K562 (cell line): ENCODE results near the gene TM4SF18. TPM values are rescaled to one million over a fixed set of nuclear protein-coding genes. Genes with fewer than 3 reads are reported as not detected.
A peak's percentile ranks its signal among the peaks of the same experiment; 100 is the strongest.

Experiments
- ATAC-seq: fragments of 200-7000 bp; cut with Tn5 transposase; 3 replicates; pipeline ENCODE4 v1.9.1; 2020; ENCODE audit warnings: moderate library complexity
- BruUV-seq: library from RNA; stranded (reverse); fragments of 400-500 nt; replicated peaks from 2 replicates; lab custom pipeline; 2021; lab: Mats Ljungman, UMichigan
- CTCF ChIA-PET: fragments of 300-600 bp; formaldehyde crosslinking; extraction: SDS; loops from one replicate; lab custom pipeline; 2021; ENCODE audit warnings: low intra/inter-chr PET ratio; lab: Yijun Ruan, JAX
- POLR2A ChIA-PET: fragments of 300-600, 350-650 bp; sonication (Branson Sonifier 250); formaldehyde crosslinking; extraction: SDS; loops from one replicate; lab custom pipeline; 2021; ENCODE audit warnings: antibody characterized with exemption, inconsistent platforms; lab: Yijun Ruan, JAX
- DNase-seq, 4 experiments: peaks; one replicate each; pipeline versions ENCODE4 v3.0.0 to v3.0.0-alpha.2; 2011 to 2018; ENCODE audit warnings: low spot score in 3 of 4, mixed read lengths in 3 of 4; ENCODE audit errors: extremely low read depth in 1 of 4
- FAIRE-seq: peaks from 2 replicates; lab custom pipeline; 2011; peaks lifted over from hg19 to GRCh38; lab: Jason Lieb, UNC
- H2AFZ ChIP-seq: 2 replicates; pipeline ENCODE4 v1.6.0; 2011; ENCODE audit warnings: low read depth, low read length, control low read depth, inconsistent platforms
- H3K27ac ChIP-seq: fragments of 200-600 bp; 3 replicates; pipeline ENCODE4 v1.8.0; 2011; ENCODE audit warnings: low read depth, mild to moderate bottlenecking, control low read depth, inconsistent platforms, low read length, moderate library complexity, mixed read lengths; ENCODE audit errors: extremely low read depth
- H3K27me3 ChIP-seq, 2 experiments: fragments of 300-600 bp in 1 of 2; 2 replicates in 1 of 2; 3 replicates in 1 of 2; pipeline versions ENCODE4 v1.6.0 to v1.8.0; 2011; ENCODE audit warnings: inconsistent platforms in 2 of 2, low read length in 2 of 2, mild to moderate bottlenecking in 1 of 2, mixed read lengths in 1 of 2, moderate library complexity in 1 of 2; ENCODE audit not compliant: control insufficient read depth in 2 of 2, insufficient read depth in 2 of 2
- H3K36me3 ChIP-seq: fragments of 300-600 bp; 3 replicates; pipeline ENCODE4 v1.8.0; 2011; ENCODE audit warnings: mild to moderate bottlenecking, low read length, inconsistent platforms; ENCODE audit not compliant: control insufficient read depth, insufficient read depth
- H3K4me1 ChIP-seq, 2 experiments: fragments of 200-600 bp in 1 of 2; replicated peaks in 1 of 2; 2 replicates in 1 of 2; 3 replicates in 1 of 2; pipeline versions ENCODE4 v1.5.1 to v1.8.0; 2011; ENCODE audit warnings: inconsistent platforms in 2 of 2, low read length in 2 of 2, mild to moderate bottlenecking in 1 of 2, mixed read lengths in 1 of 2, moderate library complexity in 1 of 2; ENCODE audit not compliant: control insufficient read depth in 2 of 2, insufficient read depth in 2 of 2
- H3K4me2 ChIP-seq: 2 replicates; pipeline ENCODE4 v1.6.1; 2011; ENCODE audit warnings: low read length, control low read depth, inconsistent platforms, mixed read lengths; ENCODE audit not compliant: insufficient read depth
- H3K4me3 ChIP-seq: fragments of 200-600 bp; sonication (generic), shearing (Covaris generic); 2 replicates; pipeline ENCODE4 v1.5.1; 2016; ENCODE audit warnings: control low read depth, inconsistent platforms
- H3K79me2 ChIP-seq: fragments of 200-600 bp; 3 replicates; pipeline ENCODE4 v1.8.0; 2011; ENCODE audit warnings: low read length, inconsistent platforms; ENCODE audit not compliant: control insufficient read depth, insufficient read depth
- H3K9ac ChIP-seq, 2 experiments: 2 replicates each; pipeline versions ENCODE4 v1.6.0 to v1.6.1; 2011; ENCODE audit warnings: low read depth in 2 of 2, low read length in 2 of 2, control low read depth in 1 of 2, inconsistent platforms in 1 of 2, mild to moderate bottlenecking in 1 of 2, mixed read lengths in 1 of 2; ENCODE audit not compliant: insufficient read depth in 1 of 2
- H3K9me1 ChIP-seq: one replicate; pipeline ENCODE4 v1.6.0; 2011; ENCODE audit warnings: inconsistent platforms, mild to moderate bottlenecking, low read length, moderate library complexity; ENCODE audit not compliant: control insufficient read depth, insufficient read depth
- H3K9me3 ChIP-seq: replicated peaks from 2 replicates; pipeline ENCODE4 v1.5.1; 2011; ENCODE audit warnings: low read depth, low read length, inconsistent platforms; ENCODE audit not compliant: control insufficient read depth, insufficient read depth
- H4K20me1 ChIP-seq: replicated peaks from 2 replicates; pipeline ENCODE4 v1.6.1; 2011; ENCODE audit warnings: low read length, inconsistent platforms, mixed read lengths; ENCODE audit not compliant: control insufficient read depth, insufficient read depth
- CHD1 ChIP-seq: fragments of 200-600 bp; sonication (generic); IDR thresholded peaks from one replicate; pipeline ENCODE4 v1.6.1; 2012; ENCODE audit warnings: mild to moderate bottlenecking, moderate library complexity, low read length, inconsistent platforms
- COPS2 ChIP-seq: fragments of 450-650 bp; conservative IDR thresholded peaks from 2 replicates; pipeline ENCODE4 v1.6.1; 2016; ENCODE audit warnings: mild to moderate bottlenecking, moderate library complexity
- HLTF ChIP-seq: fragments of 450-650 bp; IDR thresholded peaks from 2 replicates; pipeline ENCODE4 v1.6.1; 2016
- L3MBTL2 ChIP-seq: fragments of 450-650 bp; IDR thresholded peaks from 2 replicates; pipeline ENCODE4 v1.6.1; 2016; ENCODE audit warnings: mild to moderate bottlenecking, moderate library complexity
- SMAD4 ChIP-seq: fragments of 250-450 bp; sonication (Bioruptor Pico); conservative IDR thresholded peaks from 2 replicates; pipeline ENCODE4 v1.8.0; 2021; ENCODE audit warnings: inconsistent platforms, mild to moderate bottlenecking, moderate library complexity
- TRIM28 ChIP-seq: fragments of 450-650 bp; IDR thresholded peaks from 2 replicates; pipeline ENCODE4 v1.6.1; 2017
- ZNF133 ChIP-seq: fragments of 250-450 bp; sonication (Bioruptor Pico); IDR thresholded peaks from 2 replicates; pipeline ENCODE4 v1.4.0; 2020; ENCODE audit warnings: mild to moderate bottlenecking
- WGBS: fragments of 100-300 bp; shearing (Covaris generic); methylation state at CpG from one replicate; pipeline ENCODE4 v1.1.6; 2016; ENCODE audit warnings: low coverage, mixed read lengths; ENCODE audit not compliant: insufficient coverage; ENCODE audit errors: missing lambda C conversion rate; 5-methylcytosine and 5-hydroxymethylcytosine counted together
- in situ Hi-C: fragments of 300-500 bp; cut with MboI; formaldehyde crosslinking; loops from 4 replicates; pipeline ENCODE4 v1.15.0; 2018; ENCODE audit warnings: inconsistent platforms, mixed read lengths
- intact Hi-C: fragments of 100-400 bp; cut with micrococcal nuclease; formaldehyde crosslinking; loops from 2 replicates; pipeline ENCODE4 v1.14.2; 2022
- polyA plus RNA-seq, 8 experiments: library from polyadenylated mRNA; depleted of rRNA in 4 of 8; stranded (reverse) in 5 of 8; unstranded in 3 of 8; fragments of >200 nt; fragmentation: Nextera tagmentation in 2 of 8; fragmentation: Illumina TruSeq in 1 of 8; extraction: Ambion mirVana in 2 of 8; extraction: Trizol in 1 of 8; gene quantifications; 2 replicates each; pipeline versions ENCODE4 v1.2.1 to v1.2.3, GENCODE V29; 2011 to 2014; ENCODE audit warnings: inconsistent platforms in 1 of 8, missing spikeins in 1 of 8
- total RNA-seq, 7 experiments: library from RNA; depleted of rRNA in 6 of 7; stranded (reverse); fragments of >200 nt in 6 of 7; fragmentation: Illumina TruSeq in 2 of 7; extraction: Trizol in 2 of 7; gene quantifications; 2 replicates each; pipeline versions ENCODE4 v1.2.1 to v1.2.3, GENCODE V29; 2011 to 2021; ENCODE audit warnings: low replicate concordance in 1 of 7

The TM4SF18 gene
- total and polyA plus RNA-seq, 9 of the 15 experiments (the other 6 are each of a cell fraction or from before 2014, with no cell fraction given), result not detected

DNA sequence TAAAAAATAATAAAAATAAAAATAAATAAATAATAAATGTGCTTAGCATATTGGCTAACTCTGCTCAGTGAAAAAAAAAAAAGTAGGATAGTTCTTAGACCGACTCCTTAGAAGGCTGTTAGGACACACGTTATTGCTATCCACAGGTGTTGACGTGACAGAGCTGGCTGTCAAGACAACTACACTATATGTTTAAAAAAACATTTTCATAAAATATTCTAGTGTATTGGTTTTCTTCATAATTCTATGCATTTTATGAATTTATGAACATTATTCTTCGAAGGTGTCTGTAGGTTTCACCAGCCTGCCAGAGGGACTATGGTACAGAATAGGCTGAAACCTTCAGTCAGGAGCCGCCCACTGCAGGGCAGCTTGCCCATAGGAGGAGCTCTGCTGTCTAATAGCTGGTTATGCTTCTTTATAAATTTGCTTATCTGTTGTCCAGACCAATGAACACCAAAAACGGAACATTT, 34.8 kb upstream of the TM4SF18 start:
- TF ChIP-seq COPS2 (no peak), TRIM28 (no peak), SMAD4 (CRISPR knock-in tag) (no peak), CHD1 (no peak), ZNF133 (CRISPR knock-in tag) (no peak)
- TF ChIP-seq, all 486 proteins: peak for 0
- BruUV-seq, result no TSS peak
- no peak for DNase-seq
- H3K79me2 ChIP-seq, result no peaks in the 10 kb centered on the region
- intact Hi-C loops, result no loop called here
- no peaks in the 10 kb centered on the region for H3K36me3 ChIP-seq
- no peak for ATAC-seq
- ChIA-PET CTCF (no interaction called here), POLR2A (no interaction called here)
- in situ Hi-C loops, result no loop called here
- no peak for FAIRE-seq
- no peaks in the 10 kb centered on the region for H3K9me3 ChIP-seq
- WGBS, result 0% methylated on average over 6 of the region's 6 CpGs
- H3K4me2 ChIP-seq, result no peak overlapping the region
- no peak overlapping the region for H3K4me3 ChIP-seq
- no peak overlapping the region for H3K27ac ChIP-seq
- H3K27me3 ChIP-seq, result no peaks in the 10 kb centered on the region
- no peak overlapping the region for H2AFZ ChIP-seq
- no peaks in the 10 kb centered on the region; the same call in 1 of the 2 replicates for H4K20me1 ChIP-seq
- no peaks in the 10 kb centered on the region for H3K4me1 ChIP-seq
- no peaks in the 10 kb centered on the region for H3K9me1 ChIP-seq
- H3K9ac ChIP-seq, result no peak overlapping the region

DNA sequence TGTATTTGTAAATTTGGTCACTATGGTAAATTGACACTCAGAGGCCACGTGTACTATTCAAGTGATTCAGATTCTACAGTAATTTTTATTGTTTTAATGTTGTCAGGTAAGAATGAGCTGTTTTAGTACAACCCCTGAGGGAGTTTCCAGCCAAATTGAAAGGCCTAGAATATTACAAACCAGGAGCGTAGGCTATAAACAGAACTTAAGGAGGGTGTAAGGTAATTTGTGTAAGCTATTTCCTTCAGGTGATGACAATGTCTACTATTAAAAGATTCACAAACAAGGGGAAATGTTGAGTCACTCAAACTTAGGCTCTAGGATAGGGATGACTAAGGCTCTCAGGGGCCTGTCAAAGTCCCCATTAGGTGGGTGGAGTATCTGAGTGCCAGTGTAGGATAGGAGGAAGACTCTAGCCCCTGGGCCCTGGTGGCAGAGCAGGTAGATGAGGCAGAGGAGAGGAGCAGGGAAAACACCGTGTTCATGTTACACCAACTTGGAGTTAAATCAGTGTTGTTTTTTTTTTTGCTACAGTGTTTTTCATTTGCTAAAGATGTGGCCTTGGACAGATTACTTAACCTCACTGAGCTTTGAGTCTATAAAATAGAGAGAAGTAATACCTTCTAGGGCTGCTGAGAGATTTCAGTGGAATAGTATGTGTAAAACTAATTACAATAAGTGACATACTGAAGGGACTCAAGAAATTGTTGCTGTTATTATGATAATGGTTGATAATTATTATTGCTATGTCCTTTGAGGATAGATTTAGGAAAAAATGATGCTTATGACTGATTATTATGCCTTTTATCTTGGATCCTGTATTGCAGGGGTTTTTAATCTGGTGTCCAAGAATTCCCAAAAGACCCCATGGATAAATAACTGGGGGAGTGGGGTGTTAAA, 33.8 kb upstream of the TM4SF18 start:
- Histone ChIP-seq H3K27me3 (no peaks in the 10 kb centered on the region), H3K4me1 (no peaks in the 10 kb centered on the region), H3K27ac (no peak overlapping the region), H3K9me1 (no peaks in the 10 kb centered on the region), H3K9me3 (no peaks in the 10 kb centered on the region), H3K4me2 (no peak overlapping the region), H3K36me3 (no peaks in the 10 kb centered on the region), H2AFZ (no peak overlapping the region), H3K4me3 (no peak overlapping the region), H4K20me1 (no peaks in the 10 kb centered on the region; the same call in 1 of the 2 replicates), H3K79me2 (no peaks in the 10 kb centered on the region), H3K9ac (no peak overlapping the region)
- ATAC-seq (no peak), FAIRE-seq (peak; percentile 23), DNase-seq (no peak)
- no TSS peak for BruUV-seq
- 5% methylated on average over 3 of the region's 3 CpGs for WGBS
- intact Hi-C loops, result no loop called here
- TF ChIP-seq L3MBTL2 (no peak), HLTF (no peak)
- in situ Hi-C loops, result no loop called here
- POLR2A ChIA-PET, result no interaction called here
- CTCF ChIA-PET, result no interaction called here
